Adrenal gland (tissue), 12 donors: ENCODE measurements around the gene ATP8A2. TPM values are rescaled to one million over a fixed set of nuclear protein-coding genes. Genes with fewer than 3 reads are reported as not detected.

Source experiments
- DNase-seq, 7 donors: peaks; one replicate each; pipeline ENCODE4 v3.0.0-alpha.2; 2019 to 2020
- H3K27ac ChIP-seq, 5 donors: fragments of 200-600 bp; sonication (generic) in 4 of 5; 1 replicate in 3 of 5; 2 replicates in 2 of 5; pipeline versions ENCODE4 v1.5.1 to v1.8.0; 2016 to 2020; ENCODE audit warnings: mild to moderate bottlenecking in 1 of 5
- H3K27me3 ChIP-seq: fragments of 200-600 bp; 2 replicates; pipeline ENCODE4 v1.8.0; 2021
- H3K36me3 ChIP-seq, 2 donors: fragments of 200-600 bp; replicated peaks in 1 of 2; 1 replicate in 1 of 2; 2 replicates in 1 of 2; pipeline versions ENCODE4 v1.5.1 to v1.8.0; 2018 to 2022
- H3K4me1 ChIP-seq, 2 donors: fragments of 200-600 bp; replicated peaks in 1 of 2; 1 replicate in 1 of 2; 2 replicates in 1 of 2; pipeline versions ENCODE4 v1.5.1 to v1.8.0; 2018 to 2021
- H3K4me3 ChIP-seq, 4 donors: fragments of 200-600 bp; sonication (generic) in 3 of 4; one replicate each; pipeline ENCODE4 v1.5.1; 2016 to 2018
- H3K9me3 ChIP-seq, 3 donors: fragments of 200-600 bp; sonication (generic) in 1 of 3; replicated peaks in 1 of 3; 1 replicate in 2 of 3; 2 replicates in 1 of 3; pipeline versions ENCODE4 v1.5.1 to v1.8.0; 2016 to 2021
- CTCF ChIP-seq, 6 experiments: fragments of 450-650 bp in 4 of 6; fragments of 200-600 bp in 2 of 6; sonication (generic) in 1 of 6; IDR thresholded peaks; 1 replicate in 5 of 6; 2 replicates in 1 of 6; pipeline versions ENCODE4 v1.5.1 to v1.8.0; 2016 to 2021; ENCODE audit warnings: antibody characterized with exemption in 6 of 6, mild to moderate bottlenecking in 2 of 6, moderate library complexity in 1 of 6
- POLR2A ChIP-seq, 2 donors: fragments of 450-650 bp; IDR thresholded peaks; one replicate each; pipeline ENCODE4 v1.6.1; 2017; ENCODE audit warnings: antibody characterized with exemption in 2 of 2, mild to moderate bottlenecking in 2 of 2, moderate library complexity in 1 of 2
- WGBS, 4 donors: extraction: QIAGEN DNeasy Blood & Tissue Kit in 2 of 4; methylation state at CpG; one replicate each; pipeline versions ENCODE4 v1.1.5 to v1.1.7; 2013 to 2017; 5-methylcytosine and 5-hydroxymethylcytosine counted together
- intact Hi-C, 2 donors: fragments of 100-400 bp; cut with DNase I; formaldehyde crosslinking; loops; one replicate each; pipeline versions ENCODE4 v1.14.1 to v1.15.0; 2022 to 2023
- polyA plus RNA-seq, 3 donors: library from polyadenylated mRNA; stranded (reverse); fragments of 200-250 nt in 2 of 3; fragments of 350-450 nt in 1 of 3; fragmentation: Illumina TruSeq in 1 of 3; extraction: RNeasy Lipid Tissue Mini Kit (QIAGEN cat#74804) in 1 of 3; gene quantifications; one replicate each; pipeline ENCODE4 v1.2.3, GENCODE V29; 2013 to 2014
- total RNA-seq, 9 donors: library from RNA; depleted of rRNA in 4 of 9; stranded (reverse); fragments of >200 nt in 4 of 9; fragments of 120-200 nt in 1 of 9; fragmentation: NEBNext Ultra II Directional in 1 of 9; extraction: Animal tissue kit (Norgen Biotek cat#: 25700) in 1 of 9; gene quantifications; one replicate each; pipeline versions ENCODE4 v1.1.0 to v1.2.4, GENCODE V29; 2013 to 2023
- donor health status: healthy with polysubstance abuse.
- donor health status: Bipolar disorder and iron deficiency.
- donor health status: DM: yes; HTN: yes; CAD: no.
- donor health status: DM: no; HTN: no; CAD: no.
- donor health status: DM: no; HTN: no; CAD: no.
- donor health status: DM: yes; HTN: yes; CAD: no.

The ATP8A2 gene
- total and polyA plus RNA-seq, 12 donors = 0.77 to 14.0 (median 4.3) TPM

GRCh38 chr13:25881971-25882451 lies 510.2 kb downstream of the ATP8A2 start:
- intact Hi-C loops = no loop called here
- Histone ChIP-seq H3K27me3 (no peaks in the 10 kb centered on the region), H3K9me3 (no peaks in the 10 kb centered on the region), H3K36me3 (no peaks in the 10 kb centered on the region), H3K4me1 (no peaks in the 10 kb centered on the region), H3K27ac (no peak overlapping the region), H3K4me3 (no peak overlapping the region)
- DNase-seq = no peak
- TF ChIP-seq POLR2A (IDR thresholded peaks at IDR 0.05) = no peak
- no peak for TF ChIP-seq CTCF (IDR thresholded peaks at IDR 0.05)
- WGBS, 4 donors = 35 to 46% (median 40%) methylated on average over 12 of the region's 12 CpGs

GRCh38 chr13:25882466-25883357 lies 510.9 kb downstream of the ATP8A2 start:
- no peaks in the 10 kb centered on the region for H3K4me1 ChIP-seq
- H3K36me3 ChIP-seq = no peaks in the 10 kb centered on the region
- WGBS, 4 donors = 86 to 90% (median 87%) methylated on average over 8 of the region's 8 CpGs
- H3K9me3 ChIP-seq = no peaks in the 10 kb centered on the region
- H3K27me3 ChIP-seq = no peaks in the 10 kb centered on the region
- intact Hi-C loops = no loop called here
- H3K4me3 ChIP-seq = no peak overlapping the region
- H3K27ac ChIP-seq = no peak overlapping the region
- TF ChIP-seq POLR2A (IDR thresholded peaks at IDR 0.05) = no peak
- TF ChIP-seq CTCF (IDR thresholded peaks at IDR 0.05) = no peak
- DNase-seq = no peak

- no peak for TF ChIP-seq CTCF (IDR thresholded peaks at IDR 0.05)
- TF ChIP-seq POLR2A (IDR thresholded peaks at IDR 0.05) = no peak
- intact Hi-C loops = no loop called here
Measured at GRCh38 chr13:25885418-25885817, 513.6 kb downstream of the ATP8A2 start.

GRCh38 chr13:25886438-25887214 lies 514.9 kb downstream of the ATP8A2 start:
- H3K9me3 ChIP-seq = no peaks in the 10 kb centered on the region

More at GRCh38 chr13:25885418-25885817, 513.6 kb downstream of the ATP8A2 start:
- no peak overlapping the region for H3K4me3 ChIP-seq
- no peaks in the 10 kb centered on the region for H3K27me3 ChIP-seq
- no peak for DNase-seq
- H3K9me3 ChIP-seq = no peaks in the 10 kb centered on the region
- H3K27ac ChIP-seq = no peak overlapping the region
- no peaks in the 10 kb centered on the region for H3K36me3 ChIP-seq
- no peaks in the 10 kb centered on the region for H3K4me1 ChIP-seq
- WGBS, 4 donors = 82 to 86% (median 85%) methylated on average over 4 of the region's 4 CpGs

More at GRCh38 chr13:25886438-25887214, 514.9 kb downstream of the ATP8A2 start:
- no peak overlapping the region for H3K27ac ChIP-seq
- no peaks in the 10 kb centered on the region for H3K36me3 ChIP-seq
- 83 to 94% (median 91%) methylated on average over 7 to 14 of the region's 14 CpGs for WGBS, 4 donors
- H3K4me3 ChIP-seq = no peak overlapping the region
- intact Hi-C loops = no loop called here
- no peaks in the 10 kb centered on the region for H3K27me3 ChIP-seq
- H3K4me1 ChIP-seq = no peaks in the 10 kb centered on the region
- no peak for DNase-seq
- TF ChIP-seq CTCF (IDR thresholded peaks at IDR 0.05) (no peak), POLR2A (IDR thresholded peaks at IDR 0.05) (no peak)
